GM18508 (cell line): ENCODE results near the gene MRGPRG.

Experiments
- ATAC-seq: cut with Tn5 transposase; IDR thresholded peaks from one replicate; pipeline ENCODE4 v1.9.1; 2021; ENCODE audit warnings: moderate number of reproducible peaks; ENCODE audit not compliant: insufficient read depth, unreplicated experiment

Gene MRGPRG

DNA sequence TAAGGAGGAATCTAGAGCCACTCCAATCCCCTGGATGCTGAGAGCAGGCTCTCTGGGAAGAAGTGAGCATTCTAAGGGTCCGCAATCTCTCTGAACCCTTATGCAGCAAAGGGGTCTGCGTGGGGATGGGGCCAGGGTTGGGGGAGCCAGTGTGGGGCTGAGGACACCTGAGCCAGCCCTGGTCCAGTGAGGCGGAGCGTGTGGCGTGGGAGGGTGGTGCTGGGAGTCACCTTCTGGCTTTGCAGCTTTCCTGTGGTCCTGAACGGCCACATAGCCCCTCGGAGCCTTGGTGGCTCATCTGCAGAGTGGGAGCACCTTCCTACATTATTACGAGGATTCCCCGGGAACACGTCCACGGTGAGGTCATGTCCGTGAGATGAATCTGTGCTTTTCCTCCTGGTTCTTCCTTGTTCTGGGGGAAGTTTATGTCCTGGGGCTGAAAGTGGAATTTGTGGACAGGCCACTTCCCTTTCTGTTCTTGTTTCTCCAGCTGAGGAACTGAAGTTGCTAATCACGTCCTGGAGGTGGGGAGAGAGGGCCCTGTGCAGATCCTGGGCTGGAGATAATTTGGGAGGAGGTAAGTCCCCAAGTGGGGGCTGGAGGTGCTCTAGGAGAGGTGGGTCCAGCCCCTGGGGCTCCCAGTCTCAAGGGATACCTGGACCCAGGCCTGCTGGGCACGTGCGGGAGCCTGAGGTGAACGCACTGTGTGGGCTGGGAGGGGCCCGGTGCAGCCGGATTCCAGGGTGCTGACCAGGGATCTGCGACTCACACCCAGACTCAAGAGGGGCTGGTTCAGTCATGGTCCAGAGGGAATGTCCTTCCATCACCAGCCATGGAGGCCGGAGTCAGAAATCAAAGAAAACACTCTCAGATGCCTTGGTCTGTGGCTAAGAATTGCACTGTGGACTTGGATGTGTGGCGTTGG is 7.5 kb upstream of the MRGPRG start:
- no peak for ATAC-seq

DNA sequence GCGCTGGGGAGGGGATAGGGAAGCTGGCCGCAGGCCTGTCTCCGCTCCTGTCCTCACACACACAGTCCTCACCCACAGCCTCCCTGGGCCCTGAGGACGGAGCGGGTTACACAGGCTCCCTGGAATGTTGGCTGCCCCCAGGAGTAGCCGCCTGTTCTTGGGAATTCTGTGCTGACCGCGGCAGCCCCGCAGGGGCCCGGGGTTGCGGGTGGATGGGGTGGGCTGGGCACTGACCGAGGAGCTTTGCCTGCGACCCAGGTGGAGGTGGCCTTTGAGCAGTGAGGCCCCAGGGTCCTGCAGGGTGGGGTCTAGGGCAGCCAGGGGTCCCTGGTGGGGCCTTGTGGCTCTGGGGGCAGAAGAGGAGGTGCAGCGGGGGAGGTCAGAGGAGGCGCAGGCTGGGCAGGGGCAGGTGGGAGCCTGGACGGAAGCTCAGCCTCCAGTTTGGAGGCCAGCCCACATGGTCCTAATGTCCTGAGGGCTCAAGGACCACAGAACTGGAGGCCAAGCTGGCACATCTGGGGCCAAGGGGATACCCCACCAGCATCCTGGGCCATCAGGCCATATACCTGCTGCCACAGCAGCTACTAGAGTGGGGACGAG is 6.6 kb upstream of the MRGPRG start:
- ATAC-seq: no peak

DNA sequence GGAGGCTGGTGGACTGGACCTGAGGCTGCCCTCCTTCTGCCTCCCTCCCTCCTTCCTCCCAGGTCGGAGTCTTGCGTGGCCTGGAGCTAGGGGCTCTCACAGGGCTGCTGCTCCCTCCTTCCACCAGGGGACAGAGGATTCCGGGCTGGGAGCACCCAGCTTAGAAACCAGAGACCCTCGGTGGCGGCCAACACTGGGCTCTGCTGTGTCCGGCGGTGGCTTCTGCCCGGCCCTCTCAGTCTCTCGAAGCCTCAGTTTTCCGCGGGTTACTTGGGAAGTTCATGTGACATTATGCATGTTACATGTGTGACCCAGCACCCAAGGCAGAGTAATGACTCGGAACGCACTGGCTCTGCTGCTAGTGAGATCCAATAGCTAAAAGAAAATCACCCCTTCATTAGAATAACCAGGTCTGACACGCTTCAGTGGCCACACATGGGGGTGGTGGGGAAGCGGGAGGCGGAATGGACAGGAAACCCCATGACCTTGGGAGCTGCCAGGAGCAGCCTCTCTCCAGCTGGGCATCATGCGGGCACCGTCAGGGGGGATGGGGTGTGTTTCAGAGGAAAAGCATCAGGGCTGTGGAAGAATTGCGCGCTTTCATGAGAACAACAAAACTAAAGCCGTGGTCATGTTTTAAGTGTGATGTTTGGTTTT is 5.9 kb upstream of the MRGPRG start:
- no peak for ATAC-seq

DNA sequence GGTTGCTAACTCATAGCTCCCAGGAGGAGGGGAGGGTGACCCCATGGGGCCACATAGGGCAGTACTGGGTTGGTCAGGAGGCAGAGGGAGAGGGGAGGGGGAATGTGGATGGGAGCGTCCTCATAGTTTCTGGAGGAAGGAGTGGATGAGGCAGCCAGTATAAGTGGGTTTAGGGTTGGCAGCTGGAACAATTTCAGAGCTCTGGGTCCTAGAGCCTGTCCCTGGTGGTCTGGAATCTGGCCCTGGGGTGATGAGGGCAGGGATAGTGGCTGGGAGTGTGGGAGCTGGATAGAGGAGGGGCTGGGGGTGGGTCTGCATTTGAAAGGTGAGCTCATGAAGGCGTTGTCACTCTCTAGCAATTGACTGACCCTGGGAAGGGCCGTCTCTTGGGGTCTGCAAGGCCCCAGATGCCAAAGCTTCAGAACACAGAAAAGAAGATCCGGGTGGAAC is 5.3 kb upstream of the MRGPRG start:
- ATAC-seq: no peak

DNA sequence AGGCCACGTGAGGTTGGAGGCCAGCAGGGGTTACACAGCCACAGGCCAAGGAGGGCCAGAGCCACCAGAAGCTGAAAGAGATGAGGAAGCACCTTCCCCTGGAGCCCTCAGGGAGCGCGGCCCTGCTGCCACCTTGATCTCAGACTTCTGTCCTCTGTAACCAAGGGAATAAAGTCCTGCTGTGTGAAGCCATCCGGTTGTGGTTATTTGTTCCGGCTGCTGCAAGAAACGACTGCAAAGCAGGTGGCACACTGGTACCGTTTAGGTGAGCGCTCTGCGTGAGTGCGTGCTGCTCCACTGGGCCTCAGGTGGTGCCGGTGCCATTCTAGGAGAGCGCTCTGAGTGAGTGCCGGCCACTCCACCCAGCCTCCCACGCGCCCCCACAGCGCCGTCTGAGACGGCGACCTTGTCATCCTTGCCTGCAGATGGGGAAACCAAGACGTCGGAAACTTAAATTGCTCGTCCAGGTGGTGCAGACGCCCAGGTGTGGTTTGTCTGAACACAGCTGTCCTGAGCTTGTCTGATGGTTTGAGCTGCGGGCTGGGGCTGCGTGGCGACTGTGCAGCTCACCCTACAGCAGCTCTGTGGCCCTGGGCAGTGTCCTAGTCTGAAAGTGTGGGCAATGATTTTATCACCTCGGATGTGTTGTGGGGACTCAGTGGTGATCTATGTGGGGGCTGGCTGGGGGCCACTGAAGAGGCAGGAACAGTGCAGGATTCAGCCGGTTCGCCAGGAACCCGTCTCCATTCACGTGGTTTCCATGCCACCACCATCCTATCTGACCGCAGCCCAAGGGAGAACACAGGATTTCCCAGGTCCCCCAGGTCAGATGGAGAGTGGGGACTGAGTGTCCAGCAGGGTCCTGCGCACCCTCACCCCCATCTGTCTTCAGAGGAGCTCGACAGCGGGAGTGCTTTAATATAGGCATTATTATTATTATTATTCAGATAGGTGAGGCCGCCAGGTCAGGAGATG is 4.6 kb upstream of the MRGPRG start:
- ATAC-seq: no peak

DNA sequence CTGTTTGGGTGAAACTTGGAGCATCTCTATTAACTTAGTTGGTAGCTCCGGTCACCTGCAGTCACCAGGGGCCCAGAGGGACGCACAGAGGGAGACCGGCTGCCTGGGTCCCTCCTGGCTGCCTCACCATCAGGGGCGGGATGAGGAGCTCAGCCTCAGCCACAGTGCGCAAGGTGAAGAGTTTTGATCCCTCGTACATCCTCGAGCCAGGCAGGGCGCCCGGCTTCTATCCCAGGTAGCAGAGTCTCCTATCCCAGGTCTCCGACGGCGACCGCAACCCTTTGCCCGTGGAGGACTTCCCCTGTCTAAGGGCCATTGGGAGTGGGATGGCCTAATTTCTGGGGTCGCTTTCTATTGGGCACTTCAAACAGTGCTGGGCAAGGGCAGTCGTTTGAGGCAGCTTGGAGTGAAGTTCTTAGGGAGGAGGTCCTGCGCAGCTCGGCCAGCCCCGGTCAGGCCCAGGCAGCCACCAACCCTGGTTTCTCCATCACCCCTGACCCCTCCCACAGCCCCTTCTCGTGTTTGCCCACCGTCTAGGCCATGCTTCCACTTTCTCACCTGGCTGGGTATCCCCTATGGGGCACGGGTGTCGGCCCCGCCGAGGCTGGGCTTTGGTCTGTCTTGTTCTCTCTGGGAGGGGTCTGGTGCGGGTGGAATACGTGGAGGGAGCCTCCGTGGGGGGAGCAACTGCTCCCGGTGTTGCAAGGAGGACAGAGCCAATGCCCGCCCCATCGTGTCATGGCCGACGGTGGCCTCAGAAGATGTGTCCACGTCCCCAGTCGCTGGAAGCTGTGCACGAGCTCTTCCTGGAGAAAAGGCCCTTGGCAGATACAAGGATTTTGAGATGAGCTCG is 3.6 kb upstream of the MRGPRG start:
- no peak for ATAC-seq

DNA sequence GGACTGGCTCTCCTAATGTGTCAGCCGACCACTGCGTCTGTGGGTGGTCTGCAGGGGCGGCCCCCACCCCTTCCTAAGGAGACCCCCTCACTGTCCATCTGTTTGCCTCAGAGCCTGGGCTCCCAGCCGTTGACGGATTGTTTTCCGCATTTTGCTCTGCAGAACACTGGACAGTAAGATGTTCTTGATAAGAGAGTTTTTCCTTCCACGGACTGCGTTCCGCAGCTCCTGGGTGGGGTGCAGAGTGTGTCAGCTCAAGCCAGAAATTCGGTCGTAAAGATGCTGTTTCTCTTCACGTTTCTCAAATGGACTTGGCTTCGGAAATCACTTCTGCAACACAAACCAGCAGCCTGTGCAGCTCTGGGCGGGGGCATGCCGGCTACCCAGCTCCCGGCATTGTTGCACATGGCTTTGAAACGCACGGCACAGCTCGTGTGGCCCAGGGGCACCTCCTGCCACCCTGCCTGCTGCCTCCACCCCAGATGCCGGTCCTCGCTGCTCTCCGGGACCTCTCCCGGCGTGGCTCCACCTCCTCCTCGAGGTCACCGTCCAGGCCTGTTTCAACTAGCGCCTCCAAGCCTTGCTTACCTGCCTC is 2.9 kb upstream of the MRGPRG start:
- ATAC-seq: no peak

DNA sequence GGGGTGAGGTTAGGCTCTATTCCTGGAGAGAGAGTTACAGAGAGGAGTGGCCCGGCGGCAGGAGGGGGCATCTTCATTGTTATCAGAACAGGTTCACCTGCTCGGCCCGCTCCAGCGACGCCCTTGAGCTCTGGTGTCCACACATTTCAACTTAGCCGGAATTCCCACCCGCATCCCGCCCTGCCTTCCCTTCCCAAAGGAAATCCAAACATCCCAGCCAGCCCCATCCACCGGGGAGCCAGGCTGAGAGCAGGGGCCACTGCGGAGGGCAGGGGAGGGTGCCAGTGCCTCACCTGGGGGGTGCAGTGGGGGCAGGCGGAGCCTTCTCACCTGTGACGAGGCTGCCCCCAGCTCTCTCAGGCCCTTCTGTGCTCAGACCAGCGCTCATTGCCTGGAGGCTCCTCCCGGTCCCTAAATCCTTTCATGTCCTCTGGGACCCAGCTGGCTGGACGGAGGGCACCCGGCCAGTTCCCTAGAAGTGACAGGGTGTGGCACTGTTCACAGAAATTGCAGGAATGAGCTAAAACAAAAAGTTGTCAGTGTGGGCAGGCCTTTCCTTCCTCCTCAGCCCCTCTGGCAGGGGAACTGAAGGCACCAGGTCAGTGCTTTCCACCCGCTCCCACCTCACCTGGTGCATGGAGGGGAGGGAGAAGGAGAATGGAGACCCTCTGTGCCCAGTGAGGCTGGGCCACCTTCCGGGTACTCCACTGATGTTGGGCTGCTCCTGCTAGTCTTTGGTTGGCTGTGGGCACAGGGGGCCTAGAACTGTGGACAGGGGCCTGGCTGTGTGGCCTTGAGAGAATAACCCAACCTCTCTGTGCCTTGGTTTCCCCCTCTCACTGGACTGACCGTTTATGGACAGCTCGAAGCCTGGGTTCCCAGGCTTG is 2.2 kb upstream of the MRGPRG start:
- ATAC-seq: no peak

DNA sequence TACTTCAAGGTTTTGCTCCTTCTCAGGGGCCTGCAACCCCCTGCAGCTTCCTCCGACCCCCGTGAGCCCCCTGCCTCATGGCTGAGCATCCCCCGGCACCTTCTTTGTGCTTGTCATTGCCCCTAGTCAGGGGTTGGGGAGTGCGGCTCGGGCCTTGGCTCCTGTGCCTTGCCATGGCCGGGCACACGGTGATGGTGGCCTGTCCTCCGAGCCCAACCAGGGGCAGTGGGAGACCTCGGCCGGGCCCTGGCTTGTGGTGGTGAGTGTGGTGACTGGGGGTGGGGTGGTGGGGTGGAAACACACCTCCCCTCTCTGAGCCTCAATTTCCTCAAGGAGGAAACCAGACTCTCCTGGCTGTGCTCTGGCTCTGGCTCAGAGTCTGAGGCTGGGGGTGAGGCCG is 1.5 kb upstream of the MRGPRG start:
- ATAC-seq: no peak

DNA sequence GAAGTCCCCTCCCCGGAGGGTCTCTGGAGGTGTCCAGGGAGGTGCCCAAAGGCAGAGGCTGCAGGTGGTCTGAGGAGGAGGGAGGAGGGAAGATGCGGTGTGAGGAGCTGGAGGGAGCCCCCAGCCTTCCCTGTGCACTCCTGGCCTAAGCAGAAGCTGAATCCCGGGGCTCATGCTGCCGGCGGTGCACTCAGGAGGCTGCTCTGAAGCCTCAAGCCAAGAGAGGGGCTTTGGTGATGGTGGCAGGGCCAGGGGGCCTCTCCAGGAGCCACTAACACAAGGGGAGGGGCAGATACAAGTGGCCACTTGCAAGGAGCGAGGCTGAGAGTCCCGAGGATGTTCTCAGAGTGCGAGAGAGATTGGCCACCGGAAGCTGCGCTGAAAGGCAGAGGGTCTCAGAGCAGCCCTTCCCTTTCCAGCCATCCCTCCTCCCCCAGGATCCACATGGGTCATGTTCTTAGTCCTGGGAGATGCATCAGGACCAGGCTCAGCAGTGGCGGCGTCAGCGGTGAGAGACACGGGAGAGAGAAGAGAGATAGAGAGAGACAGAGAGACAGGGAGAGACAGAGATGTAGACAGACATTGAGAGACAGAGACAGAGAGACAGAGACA is 774 bp upstream of the MRGPRG start:
- ATAC-seq: no peak

DNA sequence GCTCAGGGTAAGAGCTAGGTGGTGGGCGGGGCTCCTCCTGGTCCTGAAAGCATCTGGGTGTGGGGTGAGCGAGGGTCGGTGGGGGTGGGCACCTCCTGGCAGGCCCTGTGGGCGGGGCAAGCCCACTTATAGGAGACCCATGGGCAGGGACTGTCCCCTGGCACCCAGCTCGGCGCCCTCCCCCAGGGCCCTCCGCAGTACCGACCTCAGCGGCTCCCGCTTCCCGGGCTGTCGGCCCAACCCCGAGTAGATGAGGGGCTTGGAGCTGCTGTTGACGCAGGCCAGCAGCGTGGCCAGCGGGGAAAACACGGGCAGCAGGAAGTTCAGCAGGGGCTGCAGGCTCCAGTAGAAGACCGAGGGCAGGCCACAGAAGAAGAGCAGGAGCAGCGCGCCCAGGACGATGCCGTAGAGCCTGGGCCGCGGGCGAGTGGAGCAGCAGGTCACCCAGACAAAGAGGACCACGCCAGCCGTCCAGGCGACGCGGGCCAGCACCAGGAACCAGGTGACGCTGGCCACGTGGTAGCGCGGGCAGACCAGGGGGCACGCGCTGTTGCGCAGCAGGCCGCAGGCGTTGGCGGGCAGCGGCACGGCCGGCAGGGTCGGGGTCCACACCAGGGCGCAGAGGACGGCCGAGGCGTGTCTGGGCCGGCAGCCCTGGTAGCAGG is 663 bp downstream of the MRGPRG start:
- ATAC-seq: no peak

DNA sequence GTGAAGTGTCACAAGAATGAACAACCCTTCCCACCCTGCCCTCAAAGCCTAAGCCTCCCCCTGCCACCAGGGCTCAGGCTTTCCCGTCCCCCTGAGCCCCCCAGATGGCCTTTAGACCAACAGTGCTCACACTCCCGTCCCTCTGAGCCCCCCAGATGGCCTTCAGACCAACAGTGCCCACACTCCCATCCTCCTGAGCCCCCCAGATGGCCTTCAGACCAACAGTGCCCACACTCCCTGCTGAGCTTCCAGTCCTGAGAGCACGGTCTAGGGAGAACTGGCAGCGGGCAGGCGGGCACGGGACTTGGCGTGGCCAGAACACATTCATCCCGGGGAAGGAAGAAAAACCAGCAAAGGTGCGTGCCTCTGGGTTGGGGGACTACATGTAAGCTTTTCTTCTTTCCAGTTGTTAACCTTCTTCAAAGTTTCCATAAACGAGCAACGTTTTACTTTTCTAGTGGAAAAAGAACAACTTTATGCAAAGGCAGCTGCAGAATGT is 2.5 kb downstream of the MRGPRG start:
- ATAC-seq: no peak

DNA sequence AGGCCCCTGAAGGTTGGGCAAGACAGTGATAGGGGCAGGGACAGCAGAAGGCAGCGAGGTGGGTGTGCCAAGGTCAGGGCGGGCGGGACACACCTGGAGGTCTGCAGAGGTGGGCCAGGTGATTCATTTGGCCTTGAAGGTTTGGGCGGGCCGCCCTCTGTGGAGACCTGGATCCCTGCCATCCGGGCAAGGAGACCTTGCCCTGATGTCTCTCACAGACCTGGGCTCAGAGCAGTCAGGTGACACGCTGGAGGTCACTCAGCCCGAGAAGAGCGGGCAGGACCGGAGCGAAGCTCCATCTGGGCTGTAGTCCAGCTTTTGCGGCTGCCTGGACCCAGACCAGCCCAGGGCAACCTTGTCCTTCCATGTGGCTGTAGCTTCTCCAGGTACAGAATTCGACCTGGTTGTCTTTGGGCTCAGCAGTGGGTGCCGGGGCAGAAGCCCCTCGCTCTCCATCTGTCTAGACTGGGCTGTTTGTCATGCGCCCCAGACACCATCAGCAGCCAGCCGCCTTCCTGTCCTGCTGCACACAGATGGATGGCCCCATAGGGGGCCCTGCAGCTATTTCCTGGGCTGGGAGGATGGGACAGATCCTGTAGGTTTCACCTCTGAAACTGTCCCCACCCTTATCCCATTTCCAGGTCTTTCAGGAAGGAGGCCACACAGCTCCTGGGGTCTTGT is 3.1 kb downstream of the MRGPRG start:
- no peak for ATAC-seq

DNA sequence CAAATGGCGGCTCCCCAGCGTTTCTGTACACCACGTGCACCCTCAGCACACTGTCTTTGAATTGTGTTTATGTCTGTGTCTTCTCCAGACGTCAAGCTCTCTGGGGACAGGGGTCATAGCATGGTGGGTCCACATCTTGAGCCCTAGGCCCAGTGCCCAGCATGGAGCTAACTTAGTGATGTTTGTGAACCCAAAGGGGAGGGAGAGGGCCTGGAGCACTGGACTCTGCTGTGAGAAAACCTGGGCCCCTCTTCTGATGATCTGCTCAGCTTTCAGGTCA is 4.3 kb downstream of the MRGPRG start:
- ATAC-seq: no peak

DNA sequence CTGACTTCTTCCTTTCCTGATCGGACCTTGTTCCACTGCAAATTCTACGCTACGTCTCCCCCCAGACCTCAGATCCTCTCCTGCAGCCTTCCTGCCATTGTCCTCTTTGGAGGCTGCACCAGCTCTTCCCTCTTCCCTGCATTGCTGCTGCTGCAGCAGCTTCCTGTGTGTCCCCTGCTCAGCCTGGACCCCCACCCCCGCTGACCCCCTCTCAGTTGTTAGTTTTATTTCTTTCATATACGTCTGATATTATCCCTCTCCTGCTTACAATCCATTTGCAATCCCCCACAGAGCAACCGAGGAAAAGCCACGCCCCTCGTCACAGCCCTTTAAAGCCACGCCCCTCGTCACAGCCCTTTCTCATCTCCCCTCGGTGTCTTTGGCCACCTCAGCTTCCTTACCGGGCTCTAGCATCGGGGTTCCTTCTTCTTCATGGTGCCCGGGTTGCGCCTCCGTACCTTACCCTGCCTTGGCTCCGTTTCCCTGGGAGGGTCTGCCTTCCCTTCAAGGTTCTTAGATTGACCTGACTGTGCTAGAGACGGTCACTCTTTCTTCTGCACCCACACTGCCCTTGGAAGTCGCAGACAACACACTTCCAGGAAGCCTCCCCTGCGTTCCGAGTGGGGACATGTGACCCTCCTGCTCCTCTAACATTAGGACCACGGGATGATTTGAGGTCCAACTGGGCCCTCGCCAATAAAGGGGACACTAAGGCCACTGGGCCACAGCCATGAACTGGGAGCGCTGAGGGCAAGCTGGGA is 4.8 kb downstream of the MRGPRG start:
- ATAC-seq: no peak

DNA sequence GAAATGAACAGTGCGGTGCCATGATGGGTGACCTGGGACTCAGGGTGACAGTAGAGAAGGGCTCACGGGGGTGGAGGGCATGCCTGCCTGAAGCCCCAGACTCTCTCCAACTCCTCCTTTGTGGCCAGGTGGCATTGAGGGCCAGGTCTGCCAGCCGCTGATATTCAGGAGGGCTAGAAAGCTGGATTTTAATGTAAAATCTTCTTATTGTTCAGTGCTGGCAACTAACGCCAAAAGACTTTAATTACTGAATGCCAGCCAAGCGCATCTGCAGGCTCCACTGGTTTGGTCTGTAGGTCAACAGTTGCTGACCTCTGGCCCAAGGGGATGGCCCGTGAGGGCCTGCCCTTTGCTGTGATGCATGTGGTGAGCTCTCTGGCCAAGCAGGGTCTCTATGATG is 10.3 kb downstream of the MRGPRG start:
- ATAC-seq: no peak
